ENCODE measurements around the gene MS4A4A. TPM values are rescaled to one million over a fixed set of nuclear protein-coding genes. Genes with fewer than 3 reads are reported as not detected.
"Not testable (repeated sequence)": the region's sequence is repeated elsewhere in the genome, so short reads cannot be mapped to it uniquely, and the experiment has no call there.

The MS4A4A gene
- total and polyA plus RNA-seq, 2 donors (not counting 1 experiment from before 2014, with no cell fraction given) = 0.72 to 0.99 TPM

- H3K4me3 ChIP-seq (ENCODE audit: control extremely low read depth in 1 of 5, extremely low read depth in 1 of 5, insufficient read depth in 1 of 5, low read depth in 2 of 5, low read length in 4 of 5); ATAC-seq (ENCODE audit: low read depth); H2AFZ ChIP-seq (ENCODE audit: insufficient read depth, low read depth, low read length, poor library complexity, severe bottlenecking); H3K9me3 Mint-ChIP-seq (ENCODE audit: insufficient read depth); H3K4me3 Mint-ChIP-seq; H3K27ac Mint-ChIP-seq; intact Hi-C loops (cut with micrococcal nuclease); POLR2A ChIA-PET; DNase-seq; H4K20me1 ChIP-seq (ENCODE audit: control insufficient read depth, insufficient read depth, low read length, poor library complexity, severe bottlenecking); CTCF ChIA-PET; H3K27me3 ChIP-seq (replicated peaks in 1 of 4; ENCODE audit: control extremely low read depth in 1 of 4, control insufficient read depth in 3 of 4, insufficient read depth in 4 of 4, low read length in 3 of 4); H3K27me3 Mint-ChIP-seq; H3K4me2 ChIP-seq (replicated peaks; ENCODE audit: low read depth, low read length, poor library complexity, severe bottlenecking); H3K9me3 ChIP-seq (ENCODE audit: control extremely low read depth in 1 of 3, control insufficient read depth in 2 of 3, insufficient read depth in 1 of 3, low read length in 2 of 3); H3K27ac ChIP-seq (ENCODE audit: low read length in 2 of 2); H3K36me3 ChIP-seq (replicated peaks in 1 of 2; ENCODE audit: control extremely low read depth in 1 of 2, control insufficient read depth in 1 of 2, extremely low read depth in 1 of 2, insufficient read depth in 2 of 2, low read length in 1 of 2); H3K79me2 ChIP-seq (ENCODE audit: control insufficient read depth, insufficient read depth, low read length); H3K9ac ChIP-seq (ENCODE audit: low read length): not testable (repeated sequence)
- H3K4me1 ChIP-seq (ENCODE audit: control insufficient read depth in 2 of 2, insufficient read depth in 2 of 2, low read length in 2 of 2) = peaks cover 11 to 13% of the 10 kb centered on the region in 2 donors
- peaks cover 12% of the 10 kb centered on the region for H3K4me1 Mint-ChIP-seq
- 95% methylated on average over 6 of the region's 7 CpGs for WGBS (ENCODE audit: insufficient coverage)
These were observed 5.1 kb downstream of the MS4A4A start for GRCh38 chr11:60285411-60286126.

DNA sequence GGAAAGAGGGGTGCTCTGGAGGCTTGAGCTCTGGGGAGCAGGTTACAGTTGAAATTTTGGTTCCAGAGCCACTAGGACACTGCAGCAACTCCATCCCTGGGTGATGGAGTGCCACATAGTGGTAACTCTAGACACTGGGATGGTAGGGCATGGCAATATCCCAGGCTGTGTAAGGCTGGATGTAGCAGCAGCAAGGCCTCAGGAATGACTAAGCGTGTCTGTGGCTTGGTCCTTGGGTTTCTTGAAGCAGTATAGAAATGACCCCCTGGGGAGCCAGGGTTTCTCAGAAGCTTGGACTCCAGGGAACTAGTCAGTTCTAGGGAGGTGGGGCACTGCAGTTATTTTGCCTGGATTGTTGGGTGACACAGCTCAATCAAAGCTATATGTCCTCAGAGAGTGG is 8.1 kb downstream of the MS4A4A start:
- no peak overlapping the region for H3K27ac Mint-ChIP-seq
- Histone ChIP-seq H3K4me2 (replicated peaks; ENCODE audit: low read depth, low read length, poor library complexity, severe bottlenecking) (no peak overlapping the region), H3K4me1 (ENCODE audit: control insufficient read depth in 2 of 2, insufficient read depth in 2 of 2, low read length in 2 of 2) (no peaks in the 10 kb centered on the region), H3K9me3 (ENCODE audit: control extremely low read depth in 1 of 3, control insufficient read depth in 2 of 3, insufficient read depth in 1 of 3, low read length in 2 of 3) (peaks cover 0 to 6% (median 0%) of the 10 kb centered on the region in 3 donors), H3K4me3 (ENCODE audit: control extremely low read depth in 1 of 5, extremely low read depth in 1 of 5, insufficient read depth in 1 of 5, low read depth in 2 of 5, low read length in 4 of 5) (no peak overlapping the region), H3K27me3 (replicated peaks in 1 of 4; ENCODE audit: control extremely low read depth in 1 of 4, control insufficient read depth in 3 of 4, insufficient read depth in 4 of 4, low read length in 3 of 4) (no peaks in the 10 kb centered on the region), H3K9ac (ENCODE audit: low read length) (no peak overlapping the region), H3K79me2 (ENCODE audit: control insufficient read depth, insufficient read depth, low read length) (no peaks in the 10 kb centered on the region), H4K20me1 (ENCODE audit: control insufficient read depth, insufficient read depth, low read length, poor library complexity, severe bottlenecking) (no peaks in the 10 kb centered on the region), H3K27ac (ENCODE audit: low read length in 2 of 2) (no peak overlapping the region), H3K36me3 (replicated peaks in 1 of 2; ENCODE audit: control extremely low read depth in 1 of 2, control insufficient read depth in 1 of 2, extremely low read depth in 1 of 2, insufficient read depth in 2 of 2, low read length in 1 of 2) (no peaks in the 10 kb centered on the region), H2AFZ (ENCODE audit: insufficient read depth, low read depth, low read length, poor library complexity, severe bottlenecking) (no peak overlapping the region)
- peaks cover 1% of the 10 kb centered on the region for H3K9me3 Mint-ChIP-seq (ENCODE audit: insufficient read depth)
- ATAC-seq (ENCODE audit: low read depth) (no peak), DNase-seq (no peak)
- ChIA-PET CTCF (interaction anchor here (1.2 to 2.0 kb wide), 3 partner anchors 23 to 58 kb away, joined by 3 to 8 read pairs (median 6); no protein-coding TSS in a partner anchor), POLR2A (no interaction called here)
- TF ChIP-seq EZH2 (IDR thresholded peaks at IDR 0.05; ENCODE audit: borderline replicate concordance, insufficient read depth, low read depth, low read length, poor library complexity, severe bottlenecking) (no peak), CTCF (IDR thresholded peaks at IDR 0.05) (no peak)
- intact Hi-C loops (cut with micrococcal nuclease) = no loop called here
- WGBS (ENCODE audit: insufficient coverage) = 86% methylated on average over 1 of the region's 1 CpG
- no peaks in the 10 kb centered on the region for H3K4me1 Mint-ChIP-seq
- H3K4me3 Mint-ChIP-seq = no peak overlapping the region
- no peaks in the 10 kb centered on the region for H3K27me3 Mint-ChIP-seq
